ENCODE data around the gene HILPDA.

Gene HILPDA

GRCh38 chr7:128408709-128409595 is 46.7 kb upstream of the HILPDA start:
- Histone ChIP-seq H3K4me2 (ENCODE audit: low read length) (peak overlapping the region; percentile 89), H3K9me3 (ENCODE audit: control insufficient read depth, low read length) (no peaks in the 10 kb centered on the region), H3K27me3 (ENCODE audit: control insufficient read depth, insufficient read depth, low read length) (no peaks in the 10 kb centered on the region), H3K36me3 (ENCODE audit: control insufficient read depth, insufficient read depth, low read length) (no peaks in the 10 kb centered on the region), H3K79me2 (peaks cover 3% of the 10 kb centered on the region), H3K4me1 (peaks cover 12% of the 10 kb centered on the region), H3K9ac (no peak overlapping the region), H2AFZ (peak overlapping the region; percentile 80), H3K4me3 (ENCODE audit: low read depth, low read length) (peak overlapping the region; percentile 63), H3K27ac (peak overlapping the region; percentile 82)
- no peak for TF ChIP-seq CTCF (IDR thresholded peaks at IDR 0.05)

- Histone ChIP-seq H3K36me3 (ENCODE audit: control insufficient read depth, insufficient read depth, low read length) (no peaks in the 10 kb centered on the region), H3K4me3 (ENCODE audit: low read depth, low read length) (peak within 1 kb of the TSS; percentile 63), H3K27ac (peak within 1 kb of the TSS; percentile 82), H3K4me2 (ENCODE audit: low read length) (peak within 1 kb of the TSS; percentile 89), H2AFZ (peak within 1 kb of the TSS; percentile 80), H3K4me1 (peaks cover 12% of the 10 kb centered on the region), H3K27me3 (ENCODE audit: control insufficient read depth, insufficient read depth, low read length) (no peaks in the 10 kb centered on the region), H3K9me3 (ENCODE audit: control insufficient read depth, low read length) (no peaks in the 10 kb centered on the region), H3K9ac (no peak within 1 kb of the TSS), H3K79me2 (peaks cover 3% of the 10 kb centered on the region)
- TF ChIP-seq CTCF (IDR thresholded peaks at IDR 0.05), result no peak
Measured at GRCh38 chr7:128409596-128410450, 45.9 kb upstream of the HILPDA start, which contains the start of gene IMPDH1. Gene IMPDH1, minus strand, starts transcription at chr7:128409982. Its CDS starts 81 bp downstream, at chr7:128409901.

- Histone ChIP-seq H3K27me3 (ENCODE audit: control insufficient read depth, insufficient read depth, low read length) (no peaks in the 10 kb centered on the region), H3K4me2 (ENCODE audit: low read length) (peak overlapping the region; percentile 89), H3K36me3 (ENCODE audit: control insufficient read depth, insufficient read depth, low read length) (no peaks in the 10 kb centered on the region), H3K4me1 (peaks cover 12% of the 10 kb centered on the region), H3K9ac (no peak overlapping the region), H2AFZ (peak overlapping the region; percentile 80), H3K79me2 (no peaks in the 10 kb centered on the region), H3K9me3 (ENCODE audit: control insufficient read depth, low read length) (no peaks in the 10 kb centered on the region), H3K27ac (peak overlapping the region; percentile 82), H3K4me3 (ENCODE audit: low read depth, low read length) (peak overlapping the region; percentile 63)
- no peak for TF ChIP-seq CTCF (IDR thresholded peaks at IDR 0.05)
Measured at GRCh38 chr7:128410451-128410753, 45.3 kb upstream of the HILPDA start.

GRCh38 chr7:128415217-128415785 is 40.4 kb upstream of the HILPDA start:
- no peak overlapping the region for H3K4me3 ChIP-seq (ENCODE audit: low read depth, low read length)
- TF ChIP-seq CTCF (IDR thresholded peaks at IDR 0.05), result no peak
- H3K27ac ChIP-seq, result no peak overlapping the region
- no peaks in the 10 kb centered on the region for H3K36me3 ChIP-seq (ENCODE audit: control insufficient read depth, insufficient read depth, low read length)
- H3K79me2 ChIP-seq, result no peaks in the 10 kb centered on the region
- no peaks in the 10 kb centered on the region for H3K4me1 ChIP-seq
- no peak overlapping the region for H3K4me2 ChIP-seq (ENCODE audit: low read length)
- H3K9me3 ChIP-seq (ENCODE audit: control insufficient read depth, low read length), result no peaks in the 10 kb centered on the region
- H3K9ac ChIP-seq, result no peak overlapping the region
- H2AFZ ChIP-seq, result no peak overlapping the region
- H3K27me3 ChIP-seq (ENCODE audit: control insufficient read depth, insufficient read depth, low read length), result no peaks in the 10 kb centered on the region

Data from parathyroid adenoma (tissue), 2 donors.